Measurements from ENCODE around the gene GTF3C1. TPM values are rescaled to one million over a fixed set of nuclear protein-coding genes. Genes with fewer than 3 reads are reported as not detected.

Gene GTF3C1
- total RNA-seq, 1 donor from 2014 or later, result 108 TPM

GRCh38 chr16:27486760-27487159 lies 63.0 kb downstream of the GTF3C1 start:
- DNase-seq (ENCODE audit: low read depth), result no peak

DNA sequence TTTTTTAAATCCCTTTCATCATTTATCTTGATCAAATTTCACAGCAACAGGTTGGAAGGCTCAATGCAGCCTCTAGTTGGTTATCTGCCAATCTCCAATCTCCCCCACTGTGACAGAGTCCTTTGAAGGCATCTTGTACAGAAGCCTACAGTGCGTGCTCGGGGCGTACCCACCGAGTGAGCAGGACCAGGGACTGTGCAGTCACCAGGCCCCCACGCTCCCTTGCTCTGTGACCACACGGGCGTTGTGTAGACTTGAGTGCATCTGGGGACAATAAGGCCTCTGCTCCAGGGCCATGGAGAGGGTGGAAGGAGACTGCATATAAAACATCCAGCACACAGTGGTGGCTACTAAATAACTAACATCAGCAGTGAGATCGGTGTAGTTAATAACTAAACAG lies 63.4 kb downstream of the GTF3C1 start:
- DNase-seq (ENCODE audit: low read depth), result no peak

DNA sequence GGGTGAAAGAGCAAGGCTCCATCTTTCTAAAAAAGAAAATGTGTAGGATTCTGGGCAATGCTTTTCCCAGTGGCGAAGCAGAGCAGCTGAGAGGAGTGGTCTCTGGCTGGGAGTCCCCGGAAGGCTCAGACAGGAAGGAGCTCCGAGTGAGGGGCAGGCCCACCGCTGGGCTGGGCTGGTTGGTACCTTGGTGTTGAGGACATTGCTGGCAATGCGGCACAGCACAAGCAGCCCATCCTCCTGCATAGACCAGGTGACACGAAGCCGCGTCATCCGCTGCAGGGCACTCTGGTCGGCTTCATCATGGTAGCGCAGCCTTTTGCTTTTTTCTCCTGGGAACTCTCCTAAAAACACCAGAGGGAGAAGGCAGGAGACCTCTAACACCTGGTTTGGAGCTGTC lies 63.9 kb downstream of the GTF3C1 start:
- no peak for DNase-seq (ENCODE audit: low read depth)

- no peak for DNase-seq (ENCODE audit: low read depth)
Measured at GRCh38 chr16:27485126-27485525, 64.6 kb downstream of the GTF3C1 start.

DNA sequence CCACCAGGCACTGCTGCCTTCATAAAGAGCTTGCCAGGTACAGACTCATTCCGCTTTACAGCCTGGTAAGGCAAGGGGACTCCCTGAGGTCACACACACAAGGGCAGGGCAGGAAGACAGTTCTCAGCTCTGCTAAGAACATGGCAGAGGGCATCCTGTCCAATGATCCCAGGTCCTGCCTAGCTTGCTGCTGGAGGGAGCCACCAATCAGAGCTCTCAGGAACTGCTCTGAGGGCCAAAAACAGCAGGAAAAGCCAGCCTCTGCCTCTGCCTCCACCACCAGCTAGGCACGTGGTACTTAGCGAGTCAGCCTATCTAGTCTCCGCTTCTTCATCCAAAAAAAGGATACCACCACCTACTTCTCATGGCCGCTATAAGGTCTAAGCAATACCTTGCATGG lies 66.1 kb downstream of the GTF3C1 start:
- no peak for DNase-seq (ENCODE audit: low read depth)

GRCh38 chr16:27483088-27483437 lies 66.7 kb downstream of the GTF3C1 start:
- no peak for DNase-seq (ENCODE audit: low read depth)

DNA sequence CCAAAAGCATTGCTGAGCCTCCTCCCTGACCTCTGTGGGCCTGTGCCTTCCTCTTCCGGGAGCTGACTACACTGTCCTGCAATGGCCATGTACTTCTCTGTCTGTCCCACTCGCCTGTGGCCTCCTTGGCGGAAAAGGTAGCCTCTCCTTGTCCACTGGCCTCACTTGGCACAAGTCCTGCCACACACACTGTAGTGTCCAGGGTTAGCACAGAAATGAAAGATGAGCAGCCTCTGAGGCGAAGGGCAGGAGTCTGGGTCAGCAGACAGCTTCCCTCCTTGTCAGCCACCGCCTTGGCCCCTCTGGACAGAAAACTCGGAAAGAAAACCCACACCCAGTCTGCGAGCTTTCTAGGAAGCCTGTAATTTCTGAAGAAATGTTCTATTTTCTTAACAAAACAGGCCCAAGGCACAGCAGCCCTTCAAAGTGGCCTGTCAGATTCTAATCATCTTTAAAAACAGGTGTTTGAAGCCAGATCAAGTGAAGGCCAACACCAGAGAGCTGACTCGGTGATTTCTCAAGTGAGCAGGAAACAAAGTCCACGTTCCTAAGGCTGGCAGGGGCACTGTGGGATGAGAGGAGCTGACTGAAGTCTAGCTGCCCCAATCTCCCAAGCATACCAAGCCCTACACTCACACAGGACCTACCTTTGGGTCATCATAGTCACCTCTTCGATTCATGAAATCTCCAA lies 67.2 kb downstream of the GTF3C1 start:
- no peak for DNase-seq (ENCODE audit: low read depth)

DNA sequence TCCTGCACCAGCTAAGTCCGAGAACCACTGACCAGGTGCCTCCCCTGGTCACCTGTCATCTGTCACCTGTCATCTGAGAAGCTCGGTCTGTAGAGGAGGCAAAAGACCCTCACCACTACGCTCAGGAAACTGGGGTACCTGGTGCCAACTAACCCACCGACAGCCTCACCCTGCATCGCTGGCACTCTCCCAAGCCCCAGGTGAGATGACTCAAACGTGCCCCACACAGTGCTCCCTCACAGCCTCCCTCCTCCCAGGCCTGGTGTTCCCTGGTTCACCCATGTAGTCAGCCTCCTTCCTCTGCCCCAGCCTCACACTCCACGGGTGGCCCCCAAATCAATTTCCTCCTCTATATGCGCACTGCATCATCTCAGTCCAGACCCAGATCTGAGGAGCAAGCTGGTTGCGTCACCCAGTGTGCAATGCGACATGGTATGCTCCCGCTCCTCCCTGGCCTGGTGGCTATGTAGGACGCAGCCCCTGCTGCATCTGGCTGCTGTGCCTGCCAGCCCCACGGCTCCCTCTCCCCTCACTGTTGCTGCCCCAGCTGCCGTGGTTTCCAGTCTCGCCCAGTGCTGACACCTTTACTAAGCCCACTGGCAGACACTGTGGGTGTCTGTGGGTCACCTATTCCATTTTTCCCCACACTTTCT lies 68.3 kb downstream of the GTF3C1 start:
- DNase-seq (ENCODE audit: low read depth), result no peak

DNA sequence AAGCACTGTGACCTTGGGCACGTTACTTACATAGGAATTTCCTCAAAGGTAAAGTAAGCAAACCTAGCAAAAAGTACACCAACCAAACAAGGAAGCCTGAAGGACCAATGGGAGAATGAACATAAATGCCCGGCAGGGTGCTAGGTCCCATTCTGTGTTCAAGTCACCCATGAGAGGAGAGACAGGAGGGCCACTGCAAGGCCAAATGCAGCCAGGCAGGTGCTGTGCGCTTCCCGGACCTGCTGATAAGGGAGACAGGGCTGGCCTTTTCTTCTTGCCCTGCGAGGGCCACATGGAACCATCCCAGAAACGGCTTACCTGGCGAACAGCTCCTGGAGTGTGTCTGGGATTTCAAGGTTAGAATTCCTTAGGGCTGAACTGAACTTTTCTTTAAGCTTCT lies 69.0 kb downstream of the GTF3C1 start:
- DNase-seq (ENCODE audit: low read depth), result no peak

GRCh38 chr16:27476240-27476639 lies 73.5 kb downstream of the GTF3C1 start:
- no peak for DNase-seq (ENCODE audit: low read depth)

GRCh38 chr16:27475561-27475960 lies 74.2 kb downstream of the GTF3C1 start:
- DNase-seq (ENCODE audit: low read depth), result peak; percentile 82

DNA sequence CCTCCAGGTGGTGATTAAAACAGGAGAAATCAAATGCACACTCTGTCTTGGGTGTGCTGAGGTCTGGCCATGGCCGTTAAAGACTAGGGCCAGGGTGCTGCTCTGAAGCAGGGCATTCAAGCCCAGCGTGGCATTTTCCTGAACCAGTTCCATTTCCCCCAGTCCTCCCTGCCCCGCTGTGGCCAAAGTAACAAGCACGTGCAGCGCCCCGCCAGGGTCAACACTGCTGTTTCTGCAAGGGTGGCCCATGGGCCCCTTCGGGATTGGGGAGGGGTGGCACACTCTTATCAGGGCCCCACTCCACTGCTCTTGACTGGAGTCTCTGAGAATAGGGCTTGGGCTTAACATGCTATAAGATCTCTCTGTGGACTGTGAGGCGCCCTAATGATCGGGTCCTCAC lies 74.8 kb downstream of the GTF3C1 start:
- no peak for DNase-seq (ENCODE audit: low read depth)

- no peak for DNase-seq (ENCODE audit: low read depth)
Measured at GRCh38 chr16:27474041-27474440, 75.7 kb downstream of the GTF3C1 start.

DNA sequence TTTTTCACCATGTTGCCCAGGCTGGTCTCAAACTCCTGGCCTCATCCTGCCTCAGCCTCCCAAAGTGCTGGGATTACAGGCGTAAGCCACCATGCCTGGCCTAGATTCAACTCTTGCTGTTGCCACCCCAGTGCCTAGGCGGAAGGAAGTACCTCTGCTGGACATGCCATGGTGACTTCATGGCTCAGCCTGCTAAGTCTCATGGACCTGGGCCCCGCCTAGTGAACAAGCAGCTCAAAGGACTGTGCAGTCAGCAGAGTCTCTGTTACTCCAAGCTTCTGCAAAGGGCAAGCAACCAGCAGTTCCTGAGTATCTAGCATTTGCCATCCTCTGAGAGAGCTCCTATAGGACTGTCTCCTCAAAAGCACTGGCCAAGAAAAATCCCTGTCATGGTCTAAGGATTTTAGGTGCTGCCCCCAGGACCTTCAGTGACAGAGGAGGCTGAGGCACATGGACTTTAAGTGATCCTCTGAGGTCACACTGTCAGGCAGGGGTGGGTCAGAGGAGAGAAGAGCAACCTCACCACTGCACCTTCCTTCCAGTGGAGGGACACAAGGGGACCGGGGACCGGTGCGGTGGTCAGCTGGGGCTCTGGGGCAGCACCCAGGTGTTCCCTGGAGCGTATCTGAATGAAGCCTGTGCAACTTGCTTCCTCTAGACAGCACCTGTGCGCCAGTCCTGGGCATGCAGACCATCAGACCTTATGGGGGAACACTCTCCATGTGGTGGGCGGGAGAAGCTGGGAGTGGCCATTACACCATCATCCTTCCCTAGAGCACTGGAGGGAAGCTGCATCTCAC lies 76.4 kb downstream of the GTF3C1 start:
- DNase-seq (ENCODE audit: low read depth), result peak; percentile 31

DNA sequence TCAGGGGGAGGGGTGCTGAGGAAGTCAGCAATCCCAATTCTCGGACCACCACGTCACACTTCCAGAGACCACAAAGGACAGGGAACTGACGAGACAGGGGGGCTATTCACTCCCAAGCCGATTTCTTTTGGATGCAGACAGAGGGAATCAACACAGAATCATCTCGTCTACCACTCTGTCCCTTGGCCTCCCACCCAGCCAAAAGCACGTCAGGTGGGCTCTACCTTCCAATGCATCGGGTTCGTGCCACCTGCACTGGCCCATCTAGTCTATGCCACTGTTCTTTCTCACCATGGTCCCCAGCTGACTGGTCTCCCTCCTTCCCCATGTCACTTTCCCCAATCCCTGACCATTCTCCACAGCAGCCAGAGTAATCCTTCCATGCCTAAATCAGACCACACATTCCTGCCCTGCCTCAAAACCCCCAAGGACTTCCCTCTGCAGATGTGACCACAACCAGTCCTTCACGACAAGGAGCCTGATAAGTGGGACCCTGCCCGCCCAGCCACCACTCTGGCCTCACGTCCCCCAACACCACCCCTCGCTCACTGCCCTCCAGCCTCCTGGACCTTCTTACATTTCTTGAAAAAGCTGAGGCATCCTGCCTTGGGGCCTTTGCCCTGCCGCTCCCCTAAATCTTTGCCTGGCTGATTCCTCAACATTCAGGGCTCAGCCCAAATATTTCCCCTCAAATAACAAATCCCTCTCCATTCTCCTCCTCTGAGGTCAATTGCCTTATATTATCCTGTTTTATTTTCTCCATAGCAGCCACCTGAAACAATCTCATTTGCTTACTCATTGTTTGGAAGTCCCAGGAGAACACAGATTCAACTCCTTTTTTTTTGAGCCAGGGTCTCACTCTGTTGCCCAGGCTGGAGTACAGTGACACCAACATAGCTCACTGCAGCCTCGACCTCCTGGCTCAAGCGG lies 77.4 kb downstream of the GTF3C1 start:
- DNase-seq (ENCODE audit: low read depth), result peak; percentile 91

- DNase-seq (ENCODE audit: low read depth), result no peak
Measured at GRCh38 chr16:27471661-27472060, 78.1 kb downstream of the GTF3C1 start.

DNA sequence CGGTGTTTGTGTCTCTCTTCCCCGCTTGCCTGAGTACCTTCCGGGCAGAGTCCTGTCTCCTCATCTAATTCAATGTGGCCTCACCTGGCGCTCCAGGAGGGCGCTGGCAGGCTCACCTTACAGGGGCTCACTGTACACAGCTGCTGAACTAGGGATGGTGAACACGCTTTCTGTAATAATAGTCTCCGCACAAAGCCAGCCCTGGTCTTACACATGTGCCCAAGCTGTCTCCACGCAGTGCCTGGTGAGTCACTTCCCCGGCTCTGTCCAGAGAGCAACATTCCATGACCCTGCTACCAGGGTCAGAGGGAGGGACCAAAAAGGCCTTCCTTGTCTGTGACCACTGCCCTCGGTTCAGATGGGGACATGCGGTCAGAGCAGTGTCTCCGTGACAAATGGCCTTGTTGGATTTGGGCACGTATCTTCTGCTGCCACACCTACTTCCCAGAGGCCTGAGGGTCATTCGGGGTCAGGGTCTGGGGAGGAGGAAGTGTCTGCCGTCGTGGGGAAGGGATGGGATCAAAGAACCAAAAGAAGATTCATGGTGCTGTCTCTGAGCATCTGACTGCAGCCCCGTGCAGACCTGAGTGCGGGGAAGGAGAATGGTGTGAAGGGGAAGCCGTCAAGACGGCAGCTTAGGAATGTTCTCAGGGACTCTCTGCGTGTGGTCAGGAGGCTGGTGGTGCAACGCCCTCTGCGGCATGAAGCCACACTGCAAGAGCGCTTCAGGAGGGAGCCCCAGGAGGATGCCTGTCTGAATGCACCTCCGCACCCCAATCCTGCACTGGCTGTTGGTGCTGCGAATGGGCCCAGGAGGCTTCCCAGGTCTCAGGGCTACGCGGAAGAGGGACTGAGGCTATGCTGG lies 78.9 kb downstream of the GTF3C1 start:
- DNase-seq (ENCODE audit: low read depth), result peak; percentile 99

- DNase-seq (ENCODE audit: low read depth), result no peak
Measured at GRCh38 chr16:27468941-27469531, 80.7 kb downstream of the GTF3C1 start.

GRCh38 chr16:27465483-27465879 lies 84.2 kb downstream of the GTF3C1 start:
- DNase-seq (ENCODE audit: low read depth), result peak; percentile 91

Measured in myocyte (in vitro differentiated cells).